K562 (cell line): ENCODE results near the gene SLC45A3. TPM values are rescaled to one million over a fixed set of nuclear protein-coding genes. Genes with fewer than 3 reads are reported as not detected.
A peak's percentile ranks its signal among the peaks of the same experiment; 100 is the strongest.

Experiments
- CC2D1A ChIP-seq: fragments of 450-650 bp; IDR thresholded peaks from 2 replicates; pipeline ENCODE4 v1.6.1; 2017; ENCODE audit warnings: mild to moderate bottlenecking
- CCNT2 ChIP-seq: IDR thresholded peaks from 2 replicates; pipeline ENCODE4 v1.6.1; 2011; ENCODE audit warnings: borderline replicate concordance, low read depth, mild to moderate bottlenecking, moderate library complexity, mixed read lengths, low read length; ENCODE audit not compliant: insufficient read length; ENCODE audit errors: extremely low read depth
- EHMT2 ChIP-seq: fragments of 450-650 bp; IDR thresholded peaks from 2 replicates; pipeline ENCODE4 v1.6.1; 2018; ENCODE audit warnings: antibody characterized with exemption
- GATA2 ChIP-seq: sonication (generic); formaldehyde crosslinking; IDR thresholded peaks from 2 replicates; pipeline ENCODE4 v1.4.0; 2020; ENCODE audit warnings: mild to moderate bottlenecking, missing genetic modification reagents
- GATAD2B ChIP-seq: fragments of 450-650 bp; IDR thresholded peaks from 2 replicates; pipeline ENCODE4 v1.6.1; 2017; ENCODE audit warnings: mild to moderate bottlenecking, borderline replicate concordance
- HEY1 ChIP-seq: fragments of 250-450 bp; sonication (Bioruptor Pico); IDR thresholded peaks from 2 replicates; pipeline ENCODE4 v1.5.0; 2020; ENCODE audit warnings: mild to moderate bottlenecking, moderate library complexity, borderline replicate concordance
- MYNN ChIP-seq, 2 experiments: sonication (generic); formaldehyde crosslinking in 1 of 2; IDR thresholded peaks; 2 replicates each; pipeline versions ENCODE4 v1.5.0 to v1.6.1; 2016 to 2020; ENCODE audit warnings: antibody characterized with exemption in 1 of 2, missing genetic modification reagents in 1 of 2
- POLR2A ChIP-seq: fragments of 450-650 bp; conservative IDR thresholded peaks from 2 replicates; pipeline ENCODE4 v1.6.1; 2016
- SLC30A9 ChIP-seq: fragments of 250-450 bp; sonication (Bioruptor Pico); IDR thresholded peaks from 2 replicates; pipeline ENCODE4 v1.8.0; 2022; ENCODE audit warnings: mild to moderate bottlenecking, moderate library complexity
- SMAD4 ChIP-seq: fragments of 250-450 bp; sonication (Bioruptor Pico); conservative IDR thresholded peaks from 2 replicates; pipeline ENCODE4 v1.8.0; 2021; ENCODE audit warnings: inconsistent platforms, mild to moderate bottlenecking, moderate library complexity
- ZNF140 ChIP-seq: fragments of 250-450 bp; sonication (Bioruptor Pico); IDR thresholded peaks from 2 replicates; pipeline ENCODE4 v1.8.0; 2021; ENCODE audit warnings: moderate library complexity, mild to moderate bottlenecking, inconsistent platforms
- ZNF212 ChIP-seq: fragments of 450-650 bp; formaldehyde crosslinking; IDR thresholded peaks from 2 replicates; pipeline ENCODE4 v1.4.0; 2020; ENCODE audit warnings: mild to moderate bottlenecking
- ZNF354B ChIP-seq: fragments of 250-450 bp; sonication (Bioruptor Pico); IDR thresholded peaks from 2 replicates; pipeline ENCODE4 v1.4.0; 2020
- polyA plus RNA-seq, 8 experiments: library from polyadenylated mRNA; depleted of rRNA in 4 of 8; stranded (reverse) in 5 of 8; unstranded in 3 of 8; fragments of >200 nt; fragmentation: Nextera tagmentation in 2 of 8; fragmentation: Illumina TruSeq in 1 of 8; extraction: Ambion mirVana in 2 of 8; extraction: Trizol in 1 of 8; gene quantifications; 2 replicates each; pipeline versions ENCODE4 v1.2.1 to v1.2.3, GENCODE V29; 2011 to 2014; ENCODE audit warnings: inconsistent platforms in 1 of 8, missing spikeins in 1 of 8
- total RNA-seq, 7 experiments: library from RNA; depleted of rRNA in 6 of 7; stranded (reverse); fragments of >200 nt in 6 of 7; fragmentation: Illumina TruSeq in 2 of 7; extraction: Trizol in 2 of 7; gene quantifications; 2 replicates each; pipeline versions ENCODE4 v1.2.1 to v1.2.3, GENCODE V29; 2011 to 2021; ENCODE audit warnings: low replicate concordance in 1 of 7
- TF ChIP-seq, protein P1 (sequence below): fragments of 450-650 bp; formaldehyde crosslinking; IDR thresholded peaks from 2 replicates; pipeline ENCODE4 v1.4.0; 2020; ENCODE audit warnings: mild to moderate bottlenecking
- TF ChIP-seq, protein P2 (sequence below): fragments of 450-650 bp; IDR thresholded peaks from 2 replicates; pipeline ENCODE4 v1.7.1; 2018; ENCODE audit warnings: mild to moderate bottlenecking, low read depth; ENCODE audit not compliant: partially characterized antibody
- TF ChIP-seq, protein P3 (sequence below), 2 experiments: IDR thresholded peaks; 2 replicates each; pipeline ENCODE4 v1.6.1; 2011; ENCODE audit warnings: borderline replicate concordance in 1 of 2, control low read depth in 1 of 2, low read depth in 1 of 2, low read length in 1 of 2, mild to moderate bottlenecking in 1 of 2, mixed read lengths in 1 of 2, moderate library complexity in 1 of 2; ENCODE audit not compliant: insufficient read depth in 1 of 2, insufficient read length in 1 of 2, poor library complexity in 1 of 2, severe bottlenecking in 1 of 2; ENCODE audit errors: extremely low read depth in 1 of 2
- TF ChIP-seq, protein P4 (sequence below): fragments of 450-650 bp; formaldehyde crosslinking; IDR thresholded peaks from 2 replicates; pipeline ENCODE4 v1.4.0; 2020; ENCODE audit warnings: mild to moderate bottlenecking, mixed read lengths
- TF ChIP-seq, protein P5 (sequence below): IDR thresholded peaks from 2 replicates; pipeline ENCODE4 v1.6.1; 2012; ENCODE audit warnings: low read depth, low read length, improper control_type of control experiment, borderline replicate concordance

The SLC45A3 gene
- total and polyA plus RNA-seq, 9 of the 15 experiments (the other 6 are each of a cell fraction or from before 2014, with no cell fraction given): 0.06 to 3.3 (median 1.3) TPM

DNA sequence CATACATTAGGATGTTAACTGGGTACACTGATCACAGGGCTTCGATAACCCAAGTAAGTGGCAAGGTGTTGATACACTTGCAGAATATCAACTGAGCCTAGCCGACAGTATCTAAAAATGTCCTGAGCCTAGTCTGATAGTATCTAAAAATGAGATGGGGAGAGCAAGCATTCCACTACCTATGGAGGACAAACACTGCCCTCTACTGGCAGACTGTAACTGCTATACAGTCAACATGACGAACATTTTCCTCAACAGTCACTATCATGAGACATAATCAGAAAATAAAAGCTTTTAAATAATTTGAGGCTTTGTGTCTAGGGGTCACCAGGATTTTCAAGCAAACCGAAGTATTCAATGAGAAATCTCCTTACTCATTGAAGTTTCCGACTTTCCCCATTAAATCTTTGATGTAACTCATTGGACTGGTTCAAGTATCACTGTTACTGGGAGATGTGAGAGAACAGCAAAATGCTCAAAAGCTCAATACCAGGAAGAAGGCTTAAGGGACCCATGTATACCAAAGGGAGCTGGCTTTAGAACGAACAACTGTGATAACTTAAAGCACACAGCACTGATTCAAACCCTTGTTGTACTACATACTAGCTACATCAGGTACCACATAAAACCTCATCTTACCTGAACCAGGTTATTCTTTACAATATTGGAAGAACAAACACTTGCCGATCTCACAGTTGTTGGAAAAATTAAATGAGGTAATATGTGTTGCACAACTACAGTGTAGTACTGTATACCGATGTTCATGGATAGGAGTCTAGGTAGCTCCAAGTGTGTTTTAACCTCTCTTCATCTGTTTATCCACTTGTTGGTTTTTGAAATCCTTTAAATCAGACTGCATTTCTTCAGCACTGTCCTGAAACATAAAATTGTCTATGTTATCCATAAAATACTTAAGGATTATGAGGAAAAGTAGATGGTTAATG lies 31.1 kb upstream of the SLC45A3 start (continued):
- TF ChIP-seq SMAD4 (CRISPR knock-in tag) (0 out of 2 replicates have a peak, but pooled peaks have one; percentile 57), GATAD2B (0 out of 2 replicates have a peak, but pooled peaks have one; percentile 43), ZNF354B (CRISPR knock-in tag) (0 out of 2 replicates have a peak, but pooled peaks have one; percentile 10), ZNF140 (CRISPR knock-in tag) (no peak), SLC30A9 (CRISPR knock-in tag) (no peak), MYNN (IDR thresholded peaks at IDR 0.05) (no peak), MYNN (CRISPR knock-in tag; IDR thresholded peaks at IDR 0.05) (no peak), EHMT2 (no peak), CCNT2 (no peak), HEY1 (CRISPR knock-in tag) (peak; percentile 81; the same call in 1 of the 2 replicates), CC2D1A (peak; percentile 79), ZNF212 (CRISPR knock-in tag) (peak; percentile 56; the same call in 1 of the 2 replicates), POLR2A (no peak), GATA2 (CRISPR knock-in tag) (peak; percentile 84)
- TF ChIP-seq, protein P1, sequence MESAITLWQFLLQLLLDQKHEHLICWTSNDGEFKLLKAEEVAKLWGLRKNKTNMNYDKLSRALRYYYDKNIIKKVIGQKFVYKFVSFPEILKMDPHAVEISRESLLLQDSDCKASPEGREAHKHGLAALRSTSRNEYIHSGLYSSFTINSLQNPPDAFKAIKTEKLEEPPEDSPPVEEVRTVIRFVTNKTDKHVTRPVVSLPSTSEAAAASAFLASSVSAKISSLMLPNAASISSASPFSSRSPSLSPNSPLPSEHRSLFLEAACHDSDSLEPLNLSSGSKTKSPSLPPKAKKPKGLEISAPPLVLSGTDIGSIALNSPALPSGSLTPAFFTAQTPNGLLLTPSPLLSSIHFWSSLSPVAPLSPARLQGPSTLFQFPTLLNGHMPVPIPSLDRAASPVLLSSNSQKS: 0 out of 2 replicates have a peak, but pooled peaks have one; percentile 76
- TF ChIP-seq, protein P2, sequence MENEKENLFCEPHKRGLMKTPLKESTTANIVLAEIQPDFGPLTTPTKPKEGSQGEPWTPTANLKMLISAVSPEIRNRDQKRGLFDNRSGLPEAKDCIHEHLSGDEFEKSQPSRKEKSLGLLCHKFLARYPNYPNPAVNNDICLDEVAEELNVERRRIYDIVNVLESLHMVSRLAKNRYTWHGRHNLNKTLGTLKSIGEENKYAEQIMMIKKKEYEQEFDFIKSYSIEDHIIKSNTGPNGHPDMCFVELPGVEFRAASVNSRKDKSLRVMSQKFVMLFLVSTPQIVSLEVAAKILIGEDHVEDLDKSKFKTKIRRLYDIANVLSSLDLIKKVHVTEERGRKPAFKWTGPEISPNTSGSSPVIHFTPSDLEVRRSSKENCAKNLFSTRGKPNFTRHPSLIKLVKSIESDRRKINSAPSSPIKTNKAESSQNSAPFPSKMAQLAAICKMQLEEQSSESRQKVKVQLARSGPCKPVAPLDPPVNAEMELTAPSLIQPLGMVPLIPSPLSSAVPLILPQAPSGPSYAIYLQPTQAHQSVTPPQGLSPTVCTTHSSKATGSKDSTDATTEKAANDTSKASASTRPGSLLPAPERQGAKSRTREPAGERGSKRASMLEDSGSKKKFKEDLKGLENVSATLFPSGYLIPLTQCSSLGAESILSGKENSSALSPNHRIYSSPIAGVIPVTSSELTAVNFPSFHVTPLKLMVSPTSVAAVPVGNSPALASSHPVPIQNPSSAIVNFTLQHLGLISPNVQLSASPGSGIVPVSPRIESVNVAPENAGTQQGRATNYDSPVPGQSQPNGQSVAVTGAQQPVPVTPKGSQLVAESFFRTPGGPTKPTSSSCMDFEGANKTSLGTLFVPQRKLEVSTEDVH: no peak
- TF ChIP-seq, protein P3, sequence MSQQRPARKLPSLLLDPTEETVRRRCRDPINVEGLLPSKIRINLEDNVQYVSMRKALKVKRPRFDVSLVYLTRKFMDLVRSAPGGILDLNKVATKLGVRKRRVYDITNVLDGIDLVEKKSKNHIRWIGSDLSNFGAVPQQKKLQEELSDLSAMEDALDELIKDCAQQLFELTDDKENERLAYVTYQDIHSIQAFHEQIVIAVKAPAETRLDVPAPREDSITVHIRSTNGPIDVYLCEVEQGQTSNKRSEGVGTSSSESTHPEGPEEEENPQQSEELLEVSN (IDR thresholded peaks at IDR 0.05; ENCODE audit: borderline replicate concordance in 1 of 2, extremely low read depth in 1 of 2, insufficient read depth in 1 of 2, insufficient read length in 1 of 2, low read depth in 1 of 2, low read length in 1 of 2, poor library complexity in 1 of 2, severe bottlenecking in 1 of 2): no peak
- TF ChIP-seq, protein P4, sequence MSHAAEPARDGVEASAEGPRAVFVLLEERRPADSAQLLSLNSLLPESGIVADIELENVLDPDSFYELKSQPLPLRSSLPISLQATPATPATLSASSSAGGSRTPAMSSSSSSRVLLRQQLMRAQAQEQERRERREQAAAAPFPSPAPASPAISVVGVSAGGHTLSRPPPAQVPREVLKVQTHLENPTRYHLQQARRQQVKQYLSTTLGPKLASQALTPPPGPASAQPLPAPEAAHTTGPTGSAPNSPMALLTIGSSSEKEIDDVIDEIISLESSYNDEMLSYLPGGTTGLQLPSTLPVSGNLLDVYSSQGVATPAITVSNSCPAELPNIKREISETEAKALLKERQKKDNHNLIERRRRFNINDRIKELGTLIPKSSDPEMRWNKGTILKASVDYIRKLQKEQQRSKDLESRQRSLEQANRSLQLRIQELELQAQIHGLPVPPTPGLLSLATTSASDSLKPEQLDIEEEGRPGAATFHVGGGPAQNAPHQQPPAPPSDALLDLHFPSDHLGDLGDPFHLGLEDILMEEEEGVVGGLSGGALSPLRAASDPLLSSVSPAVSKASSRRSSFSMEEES (CRISPR knock-in tag): no peak
- TF ChIP-seq, protein P5, sequence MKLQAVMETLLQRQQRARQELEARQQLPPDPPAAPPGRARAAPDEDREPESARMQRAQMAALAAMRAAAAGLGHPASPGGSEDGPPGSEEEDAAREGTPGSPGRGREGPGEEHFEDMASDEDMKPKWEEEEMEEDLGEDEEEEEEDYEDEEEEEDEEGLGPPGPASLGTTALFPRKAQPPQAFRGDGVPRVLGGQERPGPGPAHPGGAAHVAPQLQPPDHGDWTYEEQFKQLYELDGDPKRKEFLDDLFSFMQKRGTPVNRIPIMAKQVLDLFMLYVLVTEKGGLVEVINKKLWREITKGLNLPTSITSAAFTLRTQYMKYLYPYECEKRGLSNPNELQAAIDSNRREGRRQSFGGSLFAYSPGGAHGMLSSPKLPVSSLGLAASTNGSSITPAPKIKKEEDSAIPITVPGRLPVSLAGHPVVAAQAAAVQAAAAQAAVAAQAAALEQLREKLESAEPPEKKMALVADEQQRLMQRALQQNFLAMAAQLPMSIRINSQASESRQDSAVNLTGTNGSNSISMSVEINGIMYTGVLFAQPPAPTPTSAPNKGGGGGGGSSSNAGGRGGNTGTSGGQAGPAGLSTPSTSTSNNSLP: 0 out of 2 replicates have a peak, but pooled peaks have one; percentile 29
